OCI-LY1 (cell line): ENCODE data around the gene PTK7.

Experiments used
- H2AFZ ChIP-seq: fragments of 200-600 bp; sonication (generic), shearing (Covaris generic); 2 replicates; pipeline ENCODE4 v1.6.0; 2014; ENCODE audit warnings: antibody characterized with exemption, mild to moderate bottlenecking, low read length
- H3F3A ChIP-seq: fragments of 200-600 bp; sonication (generic), shearing (Covaris generic); 2 replicates; pipeline ENCODE4 v1.6.0; 2014; ENCODE audit warnings: mild to moderate bottlenecking, antibody characterized with exemption, low read length, moderate library complexity; ENCODE audit not compliant: insufficient read depth
- H3K27ac ChIP-seq: fragments of 200-600 bp; sonication (generic); 2 replicates; pipeline ENCODE4 v1.5.1; 2014; ENCODE audit warnings: low read length, mixed run types, mild to moderate bottlenecking, low read depth; ENCODE audit not compliant: poor library complexity, severe bottlenecking
- H3K27me3 ChIP-seq: fragments of 200-600 bp; sonication (generic); 2 replicates; pipeline ENCODE4 v1.6.0; 2014; ENCODE audit warnings: antibody characterized with exemption, mild to moderate bottlenecking, low read length, moderate library complexity; ENCODE audit not compliant: insufficient read depth
- H3K36me3 ChIP-seq: fragments of 200-600 bp; sonication (generic); 2 replicates; pipeline ENCODE4 v1.6.1; 2014; ENCODE audit warnings: mild to moderate bottlenecking, antibody characterized with exemption, low read length, moderate library complexity, mixed read lengths; ENCODE audit not compliant: insufficient read depth
- H3K4me1 ChIP-seq: fragments of 200-600 bp; sonication (generic); 2 replicates; pipeline ENCODE4 v1.5.1; 2014; ENCODE audit warnings: mild to moderate bottlenecking, low read length, moderate library complexity; ENCODE audit not compliant: insufficient read depth, severe bottlenecking
- H3K4me2 ChIP-seq: fragments of 200-600 bp; sonication (generic), shearing (Covaris generic); 2 replicates; pipeline ENCODE4 v1.6.1; 2014; ENCODE audit warnings: low read length
- H3K4me3 ChIP-seq: fragments of 200-600 bp; sonication (generic); 2 replicates; pipeline ENCODE4 v1.5.1; 2014; ENCODE audit warnings: low read length, low read depth, mild to moderate bottlenecking, mixed read lengths; ENCODE audit not compliant: poor library complexity, severe bottlenecking
- H3K79me2 ChIP-seq: fragments of 200-600 bp; shearing (Covaris generic); 2 replicates; pipeline ENCODE4 v1.6.1; 2016; ENCODE audit warnings: mixed run types, low read length, mixed read lengths; ENCODE audit not compliant: insufficient read depth
- H3K9ac ChIP-seq: fragments of 200-600 bp; sonication (generic), shearing (Covaris generic); 2 replicates; pipeline ENCODE4 v1.6.1; 2014; ENCODE audit warnings: mild to moderate bottlenecking, low read length, mixed read lengths
- H3K9me2 ChIP-seq: fragments of 200-600 bp; sonication (generic), shearing (Covaris generic); 2 replicates; pipeline ENCODE4 v1.6.1; 2014; ENCODE audit warnings: low read depth, mild to moderate bottlenecking, low read length, mixed read lengths
- H3K9me3 ChIP-seq: fragments of 200-600 bp; shearing (Covaris generic); 2 replicates; pipeline ENCODE4 v1.6.1; 2014; ENCODE audit warnings: low read length, mixed read lengths
- H4K20me1 ChIP-seq: fragments of 200-600 bp; sonication (generic), shearing (Covaris generic); 2 replicates; pipeline ENCODE4 v1.6.0; 2016; ENCODE audit warnings: mild to moderate bottlenecking, low read length; ENCODE audit not compliant: insufficient read depth
- EZH2 ChIP-seq: fragments of 200-600 bp; sonication (generic), shearing (Covaris generic); IDR thresholded peaks from 2 replicates; pipeline ENCODE4 v1.8.0; 2017; ENCODE audit warnings: borderline replicate concordance, mixed run types, mild to moderate bottlenecking, antibody characterized with exemption, low read length, moderate library complexity, mixed read lengths
- TF ChIP-seq, protein P1 (sequence below): fragments of 200-600 bp; sonication (generic), shearing (Covaris generic); IDR thresholded peaks from 2 replicates; pipeline ENCODE4 v1.5.1; 2017; ENCODE audit warnings: mild to moderate bottlenecking, antibody characterized with exemption, low read length, moderate library complexity, mixed read lengths

The PTK7 gene

DNA sequence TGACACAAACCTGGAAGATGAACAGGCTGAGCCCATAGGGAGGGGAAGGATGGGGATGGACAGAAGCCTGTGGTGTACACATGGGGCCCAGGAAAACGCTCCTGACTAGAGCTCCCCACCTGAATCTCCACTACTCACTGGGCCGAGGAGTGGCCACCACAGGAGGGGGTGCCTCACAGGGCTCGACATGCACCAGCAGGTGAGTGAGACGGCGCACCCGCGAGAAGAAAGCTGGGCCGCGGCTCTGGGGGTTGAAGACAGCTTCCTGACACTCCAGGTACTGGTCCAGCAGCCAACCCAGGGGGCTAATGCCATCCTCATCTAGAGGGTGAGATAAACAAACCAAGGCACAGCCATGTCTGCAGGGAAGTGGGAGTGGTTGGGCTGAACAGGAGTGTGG is 32.8 kb upstream of the PTK7 start:
- Histone ChIP-seq H4K20me1 (no peaks in the 10 kb centered on the region), H3K9me3 (no peaks in the 10 kb centered on the region), H3K9me2 (no peaks in the 10 kb centered on the region), H3F3A (no peaks in the 10 kb centered on the region), H3K27me3 (no peaks in the 10 kb centered on the region), H3K4me2 (no peak overlapping the region), H3K4me1 (no peaks in the 10 kb centered on the region), H3K27ac (no peak overlapping the region), H2AFZ (no peak overlapping the region), H3K9ac (no peak overlapping the region), H3K4me3 (no peak overlapping the region), H3K36me3 (peaks cover 47% of the 10 kb centered on the region; the same call in 1 of the 2 replicates), H3K79me2 (no peaks in the 10 kb centered on the region)
- TF ChIP-seq, protein P1, sequence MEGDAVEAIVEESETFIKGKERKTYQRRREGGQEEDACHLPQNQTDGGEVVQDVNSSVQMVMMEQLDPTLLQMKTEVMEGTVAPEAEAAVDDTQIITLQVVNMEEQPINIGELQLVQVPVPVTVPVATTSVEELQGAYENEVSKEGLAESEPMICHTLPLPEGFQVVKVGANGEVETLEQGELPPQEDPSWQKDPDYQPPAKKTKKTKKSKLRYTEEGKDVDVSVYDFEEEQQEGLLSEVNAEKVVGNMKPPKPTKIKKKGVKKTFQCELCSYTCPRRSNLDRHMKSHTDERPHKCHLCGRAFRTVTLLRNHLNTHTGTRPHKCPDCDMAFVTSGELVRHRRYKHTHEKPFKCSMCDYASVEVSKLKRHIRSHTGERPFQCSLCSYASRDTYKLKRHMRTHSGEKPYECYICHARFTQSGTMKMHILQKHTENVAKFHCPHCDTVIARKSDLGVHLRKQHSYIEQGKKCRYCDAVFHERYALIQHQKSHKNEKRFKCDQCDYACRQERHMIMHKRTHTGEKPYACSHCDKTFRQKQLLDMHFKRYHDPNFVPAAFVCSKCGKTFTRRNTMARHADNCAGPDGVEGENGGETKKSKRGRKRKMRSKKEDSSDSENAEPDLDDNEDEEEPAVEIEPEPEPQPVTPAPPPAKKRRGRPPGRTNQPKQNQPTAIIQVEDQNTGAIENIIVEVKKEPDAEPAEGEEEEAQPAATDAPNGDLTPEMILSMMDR: no peak
- TF ChIP-seq EZH2: no peak

DNA sequence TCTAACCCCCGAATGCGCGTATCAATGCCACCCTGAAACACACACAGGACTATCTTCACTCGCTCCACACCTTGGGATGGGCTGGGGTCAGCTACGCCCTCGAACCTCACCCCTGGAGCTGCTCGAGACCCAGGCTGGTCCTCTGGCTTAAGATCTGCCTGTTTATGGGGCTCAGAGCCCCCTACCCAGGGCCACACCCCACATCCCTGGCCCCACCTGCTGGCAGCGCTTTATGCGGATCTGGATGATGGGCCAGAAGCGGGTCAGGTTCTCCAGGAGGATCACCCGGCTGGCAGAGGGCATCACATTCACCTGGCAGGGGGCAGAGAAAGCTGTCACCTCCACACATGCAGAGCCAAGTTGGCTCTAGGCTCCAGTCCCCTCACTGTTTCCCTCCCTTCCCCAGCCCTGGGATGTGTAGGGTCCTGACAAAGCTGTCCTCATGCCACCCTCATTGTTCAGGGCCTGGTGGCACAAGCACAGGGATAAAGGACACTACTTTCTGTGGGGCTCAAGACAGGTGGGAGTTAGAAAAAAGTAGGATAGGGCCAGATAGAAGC is 30.7 kb upstream of the PTK7 start:
- H3K27me3 ChIP-seq: no peaks in the 10 kb centered on the region
- no peaks in the 10 kb centered on the region for H3K9me3 ChIP-seq
- no peak overlapping the region for H3K4me2 ChIP-seq
- H3K4me3 ChIP-seq: no peak overlapping the region
- no peaks in the 10 kb centered on the region for H3K79me2 ChIP-seq
- H3K9me2 ChIP-seq: no peaks in the 10 kb centered on the region
- H3F3A ChIP-seq: no peaks in the 10 kb centered on the region
- no peaks in the 10 kb centered on the region for H3K4me1 ChIP-seq
- TF ChIP-seq, protein P1: no peak
- no peak overlapping the region for H2AFZ ChIP-seq
- H3K9ac ChIP-seq: no peak overlapping the region
- H3K36me3 ChIP-seq: peaks cover 37% of the 10 kb centered on the region; the same call in 1 of the 2 replicates
- H3K27ac ChIP-seq: no peak overlapping the region
- no peaks in the 10 kb centered on the region for H4K20me1 ChIP-seq

DNA sequence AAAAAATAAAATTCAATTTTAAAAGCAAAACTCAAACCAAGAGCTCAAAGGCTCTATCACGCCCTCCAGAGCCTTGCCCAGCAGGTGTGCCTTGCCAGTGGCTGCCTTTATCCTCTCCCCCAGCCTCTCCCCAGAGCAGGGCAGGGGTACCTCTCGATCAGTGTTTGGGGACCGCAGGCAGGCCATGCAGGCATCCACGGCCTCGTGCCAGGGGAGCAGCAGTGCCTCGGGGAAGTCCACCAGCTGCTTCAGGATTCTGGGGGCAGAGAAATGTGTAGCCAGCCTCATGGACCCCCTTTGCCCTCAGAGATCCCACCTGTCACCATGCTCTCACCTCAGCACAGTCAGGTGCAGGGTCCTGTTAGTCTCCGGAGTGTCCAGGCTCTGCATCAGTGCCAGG is 28.1 kb upstream of the PTK7 start:
- Histone ChIP-seq H3K79me2 (no peaks in the 10 kb centered on the region), H3K9ac (no peak overlapping the region), H3K4me2 (no peak overlapping the region), H4K20me1 (no peaks in the 10 kb centered on the region), H2AFZ (no peak overlapping the region), H3K4me1 (peaks cover 10% of the 10 kb centered on the region), H3K9me2 (no peaks in the 10 kb centered on the region), H3K4me3 (no peak overlapping the region), H3K27ac (no peak overlapping the region), H3K9me3 (no peaks in the 10 kb centered on the region), H3F3A (no peaks in the 10 kb centered on the region), H3K27me3 (no peaks in the 10 kb centered on the region), H3K36me3 (peaks cover 28% of the 10 kb centered on the region; the same call in 1 of the 2 replicates)
- TF ChIP-seq EZH2: no peak
- TF ChIP-seq, protein P1: no peak
